ENCODE data around the gene MRPL33.

- no peak for TF ChIP-seq CTCF (IDR thresholded peaks at IDR 0.05; ENCODE audit: poor library complexity, severe bottlenecking)
- no peak for TF ChIP-seq SMC3 (conservative IDR thresholded peaks at IDR 0.05; ENCODE audit: poor library complexity)
Observed at GRCh38 chr2:27822049-27822448, 50.5 kb downstream of the MRPL33 start.

All from neural cell (in vitro differentiated cells).